Measurements from ENCODE around the gene AZIN2.

Gene AZIN2

GRCh38 chr1:33047839-33048305 is 33.1 kb upstream of the AZIN2 start:
- in situ Hi-C loops (cut with MboI; ENCODE audit: low pct_unique_long_range_greater_than_20kb, low sequenced_read_pairs, unreplicated experiment) = no loop called here
- no peak for DNase-seq (ENCODE audit: low spot score)
- no peak for TF ChIP-seq CTCF (IDR thresholded peaks at IDR 0.05; ENCODE audit: extremely low read depth, insufficient read depth, missing control alignments)

DNA sequence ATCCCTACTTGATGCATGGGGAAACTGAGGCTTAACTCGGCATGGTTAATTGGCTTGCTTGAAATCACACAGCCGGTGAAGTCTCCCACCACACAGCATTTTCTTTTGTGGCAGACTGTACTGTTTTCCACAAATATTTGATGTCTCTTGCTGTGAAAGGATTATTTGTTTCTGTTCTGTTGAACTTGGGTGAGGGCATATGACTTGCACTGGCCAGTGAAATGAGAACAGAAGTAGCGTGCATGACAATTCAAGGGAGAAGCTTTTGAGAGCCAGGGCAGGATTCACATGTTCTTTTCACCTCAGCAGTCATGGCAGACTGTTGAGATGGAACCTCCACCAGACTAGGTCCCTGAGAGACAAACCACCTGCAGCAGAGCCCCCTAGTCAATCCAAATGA is 32.5 kb upstream of the AZIN2 start:
- in situ Hi-C loops (cut with MboI; ENCODE audit: low pct_unique_long_range_greater_than_20kb, low sequenced_read_pairs, unreplicated experiment) = no loop called here
- no peak for TF ChIP-seq CTCF (IDR thresholded peaks at IDR 0.05; ENCODE audit: extremely low read depth, insufficient read depth, missing control alignments)
- DNase-seq (ENCODE audit: low spot score) = no peak

DNA sequence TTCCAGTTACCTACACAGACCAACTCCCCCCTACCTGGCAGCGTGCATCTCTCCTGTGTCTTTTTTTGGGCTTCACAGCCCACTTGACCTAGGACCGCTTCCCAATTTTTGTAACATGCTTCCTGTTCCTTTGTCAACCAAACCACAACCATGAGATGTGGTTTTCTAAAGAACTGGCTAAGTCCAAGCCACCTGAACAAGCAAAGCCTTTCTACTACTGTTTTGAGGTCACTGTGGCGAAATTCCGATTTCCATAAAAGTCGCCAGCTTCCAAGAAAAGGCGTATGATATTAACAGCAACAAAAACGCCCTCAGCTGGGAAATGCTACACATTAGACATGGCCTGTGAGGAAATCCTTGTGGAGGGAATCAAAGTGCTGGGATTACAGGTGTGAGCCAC is 31.6 kb upstream of the AZIN2 start:
- DNase-seq (ENCODE audit: low spot score) = no peak
- in situ Hi-C loops (cut with MboI; ENCODE audit: low pct_unique_long_range_greater_than_20kb, low sequenced_read_pairs, unreplicated experiment) = no loop called here
- no peak for TF ChIP-seq CTCF (IDR thresholded peaks at IDR 0.05; ENCODE audit: extremely low read depth, insufficient read depth, missing control alignments)

DNA sequence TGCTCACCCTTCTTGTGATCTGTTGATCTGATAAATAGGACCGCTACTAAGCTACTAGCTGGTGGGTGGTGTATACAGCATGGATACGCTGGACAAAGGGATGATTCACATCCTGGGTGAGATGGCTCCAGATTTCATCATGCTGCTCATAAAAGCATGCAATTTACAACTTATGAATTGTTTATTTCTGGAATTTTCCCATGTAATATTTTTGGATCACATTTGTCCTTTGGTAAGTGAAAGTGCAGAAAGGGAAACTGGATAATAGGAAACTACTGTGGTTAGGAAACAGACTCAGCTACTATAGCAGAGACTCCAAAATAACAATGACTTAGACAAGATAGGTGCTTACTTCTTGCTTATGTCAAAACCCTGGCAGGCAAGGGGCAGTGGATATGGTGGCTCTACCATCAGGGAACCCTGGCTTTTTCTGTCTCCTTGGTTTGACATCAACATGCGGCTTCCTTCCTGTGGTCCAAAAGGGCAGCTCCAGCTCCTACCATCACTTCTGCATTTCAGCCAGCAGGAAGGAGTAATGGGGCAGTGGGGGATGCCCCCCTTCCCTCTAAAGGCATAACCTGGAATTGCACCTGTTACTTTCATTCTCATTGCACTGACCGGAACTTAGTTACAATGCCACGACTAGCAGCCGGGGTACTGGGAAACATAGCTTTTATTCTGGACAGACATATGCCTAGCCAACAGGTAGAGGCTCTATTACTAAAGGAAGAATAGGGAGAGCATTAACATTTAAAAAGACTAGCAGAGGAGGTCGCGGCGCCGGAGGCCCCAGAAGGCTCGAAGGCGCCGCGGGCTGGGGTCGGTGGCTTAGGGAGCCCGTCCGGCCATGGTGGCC is 30.5 kb upstream of the AZIN2 start:
- no peak for DNase-seq (ENCODE audit: low spot score)
- in situ Hi-C loops (cut with MboI; ENCODE audit: low pct_unique_long_range_greater_than_20kb, low sequenced_read_pairs, unreplicated experiment) = no loop called here
- no peak for TF ChIP-seq CTCF (IDR thresholded peaks at IDR 0.05; ENCODE audit: extremely low read depth, insufficient read depth, missing control alignments)

GRCh38 chr1:33055210-33056008 is 25.5 kb upstream of the AZIN2 start:
- peak; percentile 66 for DNase-seq (ENCODE audit: low spot score)
- TF ChIP-seq CTCF (IDR thresholded peaks at IDR 0.05; ENCODE audit: extremely low read depth, insufficient read depth, missing control alignments) = peak; percentile 73
- in situ Hi-C loops (cut with MboI; ENCODE audit: low pct_unique_long_range_greater_than_20kb, low sequenced_read_pairs, unreplicated experiment) = no loop called here

DNA sequence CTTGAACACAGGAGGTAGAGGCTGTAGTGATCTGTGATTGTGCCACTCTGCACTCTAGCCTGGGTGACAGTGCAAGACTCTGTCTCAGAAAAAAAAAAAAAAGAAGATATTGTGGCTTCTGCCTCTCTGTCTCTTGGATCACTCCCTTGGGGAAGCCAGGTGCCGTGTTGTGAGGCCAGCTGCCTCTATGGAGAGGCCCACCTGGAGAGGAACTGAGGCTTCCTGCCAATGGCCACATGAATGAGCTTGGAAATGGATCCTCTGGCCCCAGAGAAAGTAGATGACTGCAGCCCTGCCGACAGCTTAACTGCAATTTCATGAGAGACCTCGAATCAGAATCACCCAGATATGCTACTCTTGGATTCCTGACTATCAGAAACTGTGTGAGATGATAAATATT is 24.5 kb upstream of the AZIN2 start:
- TF ChIP-seq CTCF (IDR thresholded peaks at IDR 0.05; ENCODE audit: extremely low read depth, insufficient read depth, missing control alignments) = no peak
- in situ Hi-C loops (cut with MboI; ENCODE audit: low pct_unique_long_range_greater_than_20kb, low sequenced_read_pairs, unreplicated experiment) = no loop called here
- no peak for DNase-seq (ENCODE audit: low spot score)
